ENCODE results near the gene COG8.

Gene COG8

GRCh38 chr16:69348222-69348621 lies 8.9 kb upstream of the COG8 start:
- in situ Hi-C loops (cut with MboI; ENCODE audit: low sequenced_read_pairs): no loop called here

- in situ Hi-C loops (cut with MboI; ENCODE audit: low sequenced_read_pairs): no loop called here
Measured at GRCh38 chr16:69346683-69347082, 7.3 kb upstream of the COG8 start.

DNA sequence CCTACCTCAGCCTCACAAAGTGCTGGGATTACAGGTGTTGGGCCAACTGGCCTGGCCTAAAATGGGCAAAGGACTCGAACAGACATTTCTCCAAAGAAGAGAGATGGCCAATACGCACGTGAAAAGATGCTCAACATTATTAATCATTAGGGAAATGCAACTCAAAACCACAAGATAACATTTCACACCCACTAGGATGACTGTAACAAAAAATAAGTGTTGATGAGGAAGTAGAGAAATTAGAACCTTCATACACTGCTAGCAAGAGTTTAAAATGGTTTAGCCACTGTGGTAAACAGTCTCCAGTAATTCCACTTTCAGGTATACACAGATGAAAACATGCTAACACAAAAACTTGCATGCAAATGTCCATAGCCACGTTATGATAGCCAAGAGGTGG lies 6.6 kb upstream of the COG8 start:
- in situ Hi-C loops (cut with MboI; ENCODE audit: low sequenced_read_pairs): no loop called here

GRCh38 chr16:69344171-69344570 lies 4.8 kb upstream of the COG8 start:
- in situ Hi-C loops (cut with MboI; ENCODE audit: low sequenced_read_pairs): no loop called here

DNA sequence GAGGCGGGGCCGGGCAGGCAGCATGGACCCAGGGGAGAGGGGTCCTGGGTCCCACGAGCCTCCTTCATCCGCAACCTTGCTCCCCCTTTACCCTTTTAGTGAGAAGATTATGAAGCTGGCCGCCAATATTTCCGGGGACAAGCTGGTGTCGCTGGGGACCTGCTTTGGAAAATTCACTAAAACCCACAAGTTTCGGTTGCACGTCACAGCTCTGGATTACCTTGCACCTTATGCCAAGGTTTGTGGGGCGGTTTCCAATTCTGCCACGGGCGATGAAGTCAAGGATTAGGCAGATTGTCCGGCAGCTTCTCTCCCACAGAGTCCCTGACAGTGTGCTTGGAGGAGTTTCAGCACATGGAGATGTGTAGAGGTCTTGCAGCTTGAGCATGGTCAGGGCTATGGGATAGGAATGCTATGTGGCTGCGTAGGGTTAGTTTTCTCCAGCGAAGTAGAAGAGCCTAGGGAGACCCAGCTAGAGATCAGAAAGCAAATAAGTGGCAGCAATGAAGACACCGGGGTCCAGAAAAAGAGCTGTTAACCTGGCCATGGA lies 806 bp upstream of the COG8 start:
- in situ Hi-C loops (cut with MboI; ENCODE audit: low sequenced_read_pairs): no loop called here

GRCh38 chr16:69338557-69339288 lies 641 bp downstream of the COG8 start:
- in situ Hi-C loops (cut with MboI; ENCODE audit: low sequenced_read_pairs): no loop called here

DNA sequence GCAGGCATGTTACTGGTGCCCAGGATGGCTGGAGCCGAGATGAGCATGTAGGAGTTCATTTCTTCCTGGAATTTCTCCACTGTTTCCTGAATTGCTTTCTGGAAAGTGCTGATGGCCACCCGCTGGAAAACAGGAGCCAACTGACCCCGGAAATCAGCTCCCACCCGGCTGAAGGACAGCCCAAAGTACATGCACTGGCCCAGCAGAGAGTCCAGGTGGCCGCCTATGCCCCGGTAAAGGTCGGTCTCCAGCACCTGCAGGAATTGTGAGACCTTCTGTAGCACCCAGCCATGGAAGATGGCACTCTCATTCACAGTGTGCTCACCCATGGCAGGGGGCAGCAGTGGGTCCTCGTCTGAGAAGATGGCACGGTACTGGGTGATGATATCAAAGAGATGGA lies 4.7 kb downstream of the COG8 start:
- in situ Hi-C loops (cut with MboI; ENCODE audit: low sequenced_read_pairs): no loop called here

- in situ Hi-C loops (cut with MboI; ENCODE audit: low sequenced_read_pairs): no loop called here
Measured at GRCh38 chr16:69330286-69331109, 8.9 kb downstream of the COG8 start, which contains the start of gene PDF. PDF (minus strand) TSS chr16:69330588; CDS start chr16:69330570, 18 bp downstream.

- in situ Hi-C loops (cut with MboI; ENCODE audit: low sequenced_read_pairs): no loop called here
Measured at GRCh38 chr16:69329369-69330285, 9.7 kb downstream of the COG8 start.

DNA sequence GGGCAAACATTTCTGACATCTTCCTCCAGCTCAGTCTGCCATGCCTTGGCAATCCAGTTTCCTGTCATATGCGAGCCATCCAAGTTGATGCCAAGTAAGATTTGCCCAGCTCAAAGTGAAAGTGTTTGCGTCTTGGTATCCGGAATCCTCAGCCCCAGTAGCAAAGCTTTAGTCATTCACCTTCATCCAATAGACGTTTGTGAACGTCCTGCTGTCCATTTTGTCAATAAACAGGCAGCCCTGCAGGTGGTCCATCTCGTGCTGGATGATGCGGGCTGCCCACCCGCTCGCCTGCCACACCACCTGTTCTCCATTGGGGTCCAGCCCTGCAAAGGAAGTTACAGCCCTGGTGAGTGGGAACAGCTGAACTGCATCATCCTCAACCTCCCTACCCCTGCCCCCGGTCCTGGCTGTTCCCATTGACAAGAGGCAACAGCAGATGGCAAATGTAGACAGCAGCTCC lies 10.5 kb downstream of the COG8 start:
- in situ Hi-C loops (cut with MboI; ENCODE audit: low sequenced_read_pairs): no loop called here

GRCh38 chr16:69327585-69328310 lies 11.6 kb downstream of the COG8 start:
- in situ Hi-C loops (cut with MboI; ENCODE audit: low sequenced_read_pairs): no loop called here

GRCh38 chr16:69326172-69326873 lies 13.0 kb downstream of the COG8 start:
- in situ Hi-C loops (cut with MboI; ENCODE audit: low sequenced_read_pairs): no loop called here

- in situ Hi-C loops (cut with MboI; ENCODE audit: low sequenced_read_pairs): no loop called here
Measured at GRCh38 chr16:69325784-69326171, 13.6 kb downstream of the COG8 start.

GRCh38 chr16:69324585-69325253 lies 14.6 kb downstream of the COG8 start:
- in situ Hi-C loops (cut with MboI; ENCODE audit: low sequenced_read_pairs): no loop called here

DNA sequence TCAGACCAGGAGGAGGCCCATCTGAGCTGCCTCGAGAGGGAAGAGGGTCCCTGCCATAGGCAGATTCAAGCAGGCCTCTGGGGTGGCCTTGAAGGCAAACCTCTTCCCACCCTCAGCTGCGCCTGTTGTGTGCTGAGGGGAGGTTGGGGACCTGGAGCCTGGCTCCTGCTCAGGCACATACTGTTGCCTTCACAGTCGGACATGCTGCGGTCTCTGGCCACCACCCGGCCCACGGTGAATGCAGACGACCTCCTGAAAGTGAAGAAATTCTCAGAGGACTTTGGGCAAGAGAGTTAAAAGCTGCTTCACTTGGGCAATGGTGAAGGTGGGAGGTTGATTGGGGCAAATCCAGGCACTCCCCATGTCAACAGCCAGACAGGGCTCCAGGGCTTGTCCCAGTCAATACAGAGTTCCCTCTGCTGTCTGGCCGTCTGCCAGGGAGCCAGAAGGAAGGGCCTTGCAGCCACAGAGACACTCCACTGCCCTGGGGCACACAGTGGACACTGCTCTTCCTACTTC lies 15.3 kb downstream of the COG8 start:
- in situ Hi-C loops (cut with MboI; ENCODE audit: low sequenced_read_pairs): no loop called here

DNA sequence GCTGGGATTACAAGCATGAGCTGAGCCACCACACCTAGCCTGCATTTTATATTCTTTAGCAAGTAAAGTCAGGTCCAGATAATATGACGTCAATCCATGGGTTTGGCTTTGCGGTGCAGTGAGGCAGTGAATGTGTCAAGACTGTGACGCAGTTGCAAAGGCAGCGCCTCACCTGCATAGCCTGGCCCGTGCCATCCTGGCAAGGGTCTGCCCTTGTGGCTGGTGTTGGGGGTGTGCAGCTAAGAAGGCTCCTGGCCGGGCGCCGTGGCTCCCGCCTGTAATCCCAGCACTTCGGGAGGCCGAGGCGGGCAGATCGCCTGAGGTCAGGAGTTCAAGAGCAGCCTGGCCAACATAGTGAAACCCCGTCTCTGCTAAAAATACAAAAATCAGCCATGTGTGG lies 15.9 kb downstream of the COG8 start:
- in situ Hi-C loops (cut with MboI; ENCODE audit: low sequenced_read_pairs): no loop called here

- in situ Hi-C loops (cut with MboI; ENCODE audit: low sequenced_read_pairs): no loop called here
Measured at GRCh38 chr16:69322343-69322742, 17.0 kb downstream of the COG8 start.

DNA sequence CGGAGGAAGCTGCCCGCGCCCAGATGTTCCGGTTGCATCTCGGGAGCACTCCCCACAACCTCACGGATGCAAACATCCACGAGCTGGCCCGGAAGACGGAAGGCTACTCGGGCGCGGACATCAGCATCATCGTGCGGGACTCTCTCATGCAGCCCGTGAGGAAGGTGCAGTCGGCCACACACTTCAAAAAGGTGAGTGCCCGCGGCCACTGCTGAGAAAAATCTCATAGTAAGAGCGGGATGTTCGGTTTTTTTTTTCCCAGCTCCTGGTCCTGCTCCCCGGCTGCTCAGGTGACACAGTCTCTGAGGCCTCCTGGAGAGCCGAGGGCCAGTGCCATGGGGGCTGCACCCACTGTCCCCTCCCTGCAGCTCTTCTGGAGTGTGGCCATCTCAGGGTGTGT lies 18.3 kb downstream of the COG8 start:
- in situ Hi-C loops (cut with MboI; ENCODE audit: low sequenced_read_pairs): no loop called here

DNA sequence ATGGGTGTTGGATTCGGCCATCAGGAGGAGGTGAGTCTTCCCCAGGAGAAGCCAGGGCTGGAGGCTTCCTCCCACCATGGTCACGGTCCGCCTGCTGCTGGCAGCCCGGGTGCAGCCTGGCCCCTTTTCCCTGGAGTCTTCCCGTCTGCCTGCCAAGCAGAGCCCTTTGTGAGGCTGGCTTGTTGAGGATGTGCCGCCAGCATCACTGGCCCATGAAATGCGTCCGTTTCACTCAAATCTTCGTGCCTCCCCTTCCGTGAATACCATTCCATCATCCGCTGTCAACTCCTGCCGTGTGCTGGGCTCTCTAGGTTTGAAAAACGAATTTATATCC lies 18.7 kb downstream of the COG8 start:
- in situ Hi-C loops (cut with MboI; ENCODE audit: low sequenced_read_pairs): no loop called here
